HepG2 (cell line): Measurements from ENCODE around the gene WWC2. TPM values are rescaled to one million over a fixed set of nuclear protein-coding genes. Genes with fewer than 3 reads are reported as not detected.

Experiments used
- ATAC-seq: fragments of 200-7000 bp; cut with Tn5 transposase; 3 replicates; pipeline ENCODE4 v1.9.1; 2020; ENCODE audit warnings: mild to moderate bottlenecking, moderate library complexity
- BruUV-seq: library from RNA; stranded (reverse); fragments of 400-500 nt; replicated peaks from 2 replicates; lab custom pipeline; 2021; lab: Mats Ljungman, UMichigan
- CTCF ChIA-PET: fragments of 300-600 bp; formaldehyde crosslinking; extraction: SDS; loops from one replicate; lab custom pipeline; 2021; ENCODE audit warnings: low total read pairs, inconsistent platforms, low intra/inter-chr PET ratio; lab: Yijun Ruan, JAX
- POLR2A ChIA-PET: fragments of 350-600 bp; sonication (Branson Sonifier 250); formaldehyde crosslinking; loops from one replicate; lab custom pipeline; 2020; ENCODE audit warnings: antibody characterized with exemption, inconsistent platforms; lab: Yijun Ruan, JAX
- DNase-seq: peaks from one replicate; pipeline ENCODE4 v3.0.0-alpha.2; 2015; ENCODE audit warnings: low spot score
- FAIRE-seq: peaks from 3 replicates; lab custom pipeline; 2011; peaks lifted over from hg19 to GRCh38; lab: Jason Lieb, UNC
- H2AFZ ChIP-seq: one replicate; pipeline ENCODE4 v1.6.1; 2011; ENCODE audit warnings: low read length, inconsistent platforms
- H3K27ac ChIP-seq: fragments of 300-600 bp; 3 replicates; pipeline ENCODE4 v1.8.0; 2011; ENCODE audit warnings: mixed run types, mild to moderate bottlenecking, mixed read lengths, low read length, inconsistent platforms; ENCODE audit not compliant: insufficient read depth; ENCODE audit errors: extremely low read length
- H3K27me3 ChIP-seq, 2 experiments: fragments of 200-600 bp in 1 of 2; 2 replicates in 1 of 2; 3 replicates in 1 of 2; pipeline versions ENCODE4 v1.6.0 to v1.8.0; 2011; ENCODE audit warnings: low read length in 2 of 2, mild to moderate bottlenecking in 2 of 2, moderate library complexity in 2 of 2, inconsistent platforms in 1 of 2; ENCODE audit not compliant: insufficient read depth in 2 of 2, control insufficient read depth in 1 of 2
- H3K36me3 ChIP-seq, 2 experiments: fragments of 200-600 bp in 1 of 2; replicated peaks in 1 of 2; 2 replicates in 1 of 2; 3 replicates in 1 of 2; pipeline versions ENCODE4 v1.5.1 to v1.8.0; 2011; ENCODE audit warnings: low read length in 2 of 2, inconsistent platforms in 1 of 2; ENCODE audit not compliant: insufficient read depth in 2 of 2, control insufficient read depth in 1 of 2
- H3K4me1 ChIP-seq: 2 replicates; pipeline ENCODE4 v1.5.1; 2012; ENCODE audit warnings: low read length, inconsistent platforms; ENCODE audit not compliant: insufficient read depth
- H3K4me2 ChIP-seq: 2 replicates; pipeline ENCODE4 v1.6.0; 2011; ENCODE audit warnings: low read depth, low read length, inconsistent platforms
- H3K4me3 ChIP-seq, 3 experiments: fragments of 200-600 bp in 1 of 3; sonication (generic), shearing (Covaris generic) in 1 of 3; replicated peaks in 1 of 3; 2 replicates each; pipeline ENCODE4 v1.5.1; 2011 to 2016; ENCODE audit warnings: low read length in 3 of 3, inconsistent platforms in 2 of 3, low read depth in 2 of 3, mild to moderate bottlenecking in 2 of 3, control low read depth in 1 of 3, mixed read lengths in 1 of 3; ENCODE audit not compliant: insufficient read depth in 1 of 3
- H3K79me2 ChIP-seq: one replicate; pipeline ENCODE4 v1.6.1; 2011; ENCODE audit warnings: low read length, inconsistent platforms; ENCODE audit not compliant: insufficient read depth
- H3K9ac ChIP-seq: 2 replicates; pipeline ENCODE4 v1.6.0; 2011; ENCODE audit warnings: mild to moderate bottlenecking, low read depth, low read length, inconsistent platforms; ENCODE audit not compliant: insufficient read depth
- H3K9me3 ChIP-seq: 2 replicates; pipeline ENCODE4 v1.5.1; 2012; ENCODE audit warnings: mild to moderate bottlenecking, low read length
- H4K20me1 ChIP-seq: 2 replicates; pipeline ENCODE4 v1.6.0; 2011; ENCODE audit warnings: inconsistent platforms, mild to moderate bottlenecking, low read length, moderate library complexity; ENCODE audit not compliant: insufficient read depth
- AGO2 ChIP-seq: fragments of 200-400 bp; formaldehyde crosslinking; optimal IDR thresholded peaks from 2 replicates; pipeline ENCODE3; 2017; ENCODE audit warnings: mild to moderate bottlenecking, low read depth, low read length, moderate library complexity
- ATF1 ChIP-seq: IDR thresholded peaks from 2 replicates; pipeline ENCODE4 v1.6.1; 2016; ENCODE audit warnings: mild to moderate bottlenecking, control low read depth
- ETV5 ChIP-seq: IDR thresholded peaks from 2 replicates; pipeline ENCODE4 v1.6.1; 2018; ENCODE audit warnings: missing biosample characterization, missing genetic modification reagents, inconsistent platforms, borderline replicate concordance
- KAT2B ChIP-seq: fragments of 150-350 bp; IDR thresholded peaks from 2 replicates; pipeline ENCODE4 v1.6.1; 2014; ENCODE audit warnings: low read depth, low read length, borderline replicate concordance
- KAT8 ChIP-seq: IDR thresholded peaks from 2 replicates; pipeline ENCODE4 v1.6.1; 2016; ENCODE audit warnings: missing genetic modification reagents, missing compliant biosample characterization
- MATR3 ChIP-seq: sonication (generic); formaldehyde crosslinking; IDR thresholded peaks from 2 replicates; pipeline ENCODE4 v1.4.0; 2020; ENCODE audit warnings: missing genetic modification reagents
- MIER2 ChIP-seq: IDR thresholded peaks from 2 replicates; pipeline ENCODE4 v1.6.1; 2016; ENCODE audit warnings: missing biosample characterization, missing genetic modification reagents
- NFE2L2 ChIP-seq: fragments of 150-350 bp; IDR thresholded peaks from 2 replicates; pipeline ENCODE4 v1.6.1; 2014; ENCODE audit warnings: low read length
- ONECUT2 ChIP-seq: sonication (generic); formaldehyde crosslinking; IDR thresholded peaks from 2 replicates; pipeline ENCODE4 v1.4.0; 2020; ENCODE audit warnings: missing genetic modification reagents
- TBX2 ChIP-seq: sonication (generic); formaldehyde crosslinking; IDR thresholded peaks from 2 replicates; pipeline ENCODE4 v1.5.0; 2020; ENCODE audit warnings: missing genetic modification reagents, mild to moderate bottlenecking, borderline replicate concordance
- ZBTB42 ChIP-seq: sonication (generic); formaldehyde crosslinking; IDR thresholded peaks from 2 replicates; pipeline ENCODE4 v1.5.0; 2020; ENCODE audit warnings: mild to moderate bottlenecking, missing genetic modification reagents
- ZFP37 ChIP-seq: sonication (generic); formaldehyde crosslinking; IDR thresholded peaks from 2 replicates; pipeline ENCODE4 v1.4.0; 2020; ENCODE audit warnings: missing genetic modification reagents, borderline replicate concordance
- ZNF3 ChIP-seq: IDR thresholded peaks from 2 replicates; pipeline ENCODE4 v1.7.0; 2017; ENCODE audit warnings: inconsistent platforms
- WGBS: methylation state at CpG from one replicate; pipeline ENCODE4 v1.1.6; 2017; ENCODE audit warnings: low lambda C conversion rate; 5-methylcytosine and 5-hydroxymethylcytosine counted together
- in situ Hi-C: cut with HindIII; loops from 2 replicates; pipeline ENCODE4 v1.10.0; 2017; ENCODE audit warnings: low pct_unique_long_range_greater_than_20kb; ENCODE audit not compliant: extremely low pct_ligation_motif_present
- intact Hi-C: fragments of 100-400 bp; cut with micrococcal nuclease; formaldehyde crosslinking; loops from one replicate; pipeline ENCODE4 v1.10.0; 2022; ENCODE audit not compliant: unreplicated experiment
- polyA plus RNA-seq, 8 experiments: library from polyadenylated mRNA; depleted of rRNA in 3 of 8; stranded (reverse) in 7 of 8; unstranded in 1 of 8; fragments of >200 nt; fragmentation: Illumina TruSeq in 4 of 8; extraction: Trizol in 4 of 8; gene quantifications; 2 replicates each; pipeline versions ENCODE4 v1.2.1 to v1.2.3, GENCODE V29; 2011 to 2016; ENCODE audit warnings: low read depth in 4 of 8, missing spikeins in 1 of 8, mixed read lengths in 1 of 8; ENCODE audit not compliant: insufficient read depth in 1 of 8
- total RNA-seq, 5 experiments: library from RNA; depleted of rRNA; stranded (reverse); fragments of >200 nt; fragmentation: Illumina TruSeq; extraction: Trizol; gene quantifications; 2 replicates each; pipeline ENCODE4 v1.2.3, GENCODE V29; 2016; ENCODE audit warnings: low read depth in 1 of 5
- TF ChIP-seq, protein P1 (sequence below): sonication (generic); formaldehyde crosslinking; IDR thresholded peaks from 2 replicates; pipeline ENCODE4 v1.8.0; 2022; ENCODE audit warnings: mild to moderate bottlenecking, missing genetic modification reagents
- TF ChIP-seq, protein P2 (sequence below): sonication (generic); formaldehyde crosslinking; IDR thresholded peaks from 2 replicates; pipeline ENCODE4 v1.4.0; 2020; ENCODE audit warnings: mild to moderate bottlenecking, low read depth, missing genetic modification reagents
- TF ChIP-seq, protein P3 (sequence below): sonication (generic); formaldehyde crosslinking; IDR thresholded peaks from 2 replicates; pipeline ENCODE4 v1.4.0; 2020; ENCODE audit warnings: mild to moderate bottlenecking, missing genetic modification reagents

WWC2 gene
- total and polyA plus RNA-seq, 2 of the 13 experiments (the other 11 are each of a cell fraction or from before 2014, with no cell fraction given): 40.0 to 50.1 TPM

DNA sequence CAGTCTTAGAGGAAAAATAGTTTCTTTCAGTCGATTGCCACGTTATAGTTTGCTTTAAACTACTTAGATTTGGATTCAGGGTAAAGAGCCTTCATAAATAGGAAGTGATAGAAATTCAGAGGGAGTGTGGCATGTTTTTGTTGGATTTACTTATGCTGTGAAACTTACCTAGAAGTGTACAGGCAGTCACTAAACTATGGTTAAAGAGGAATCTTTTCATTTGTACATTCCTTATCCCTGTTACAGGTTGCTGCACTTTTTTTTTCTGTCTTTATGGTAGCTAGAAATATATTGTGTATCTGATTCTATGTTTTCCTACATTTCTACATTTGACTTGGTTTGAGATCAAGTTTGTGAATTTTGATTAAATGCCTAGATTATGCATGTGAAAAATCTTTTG lies 19.1 kb downstream of the WWC2 start:
- WGBS: 90% methylated on average over 2 of the region's 2 CpGs
- BruUV-seq: no TSS peak
- H3K27ac ChIP-seq: peak overlapping the region; percentile 5
- ChIA-PET POLR2A (interaction anchor here (1.1 kb wide), 1 partner anchor 20 kb away, joined by 3 read pairs; no protein-coding TSS in a partner anchor), CTCF (no interaction called here)
- no peak for ATAC-seq
- DNase-seq: no peak
- no peak overlapping the region for H2AFZ ChIP-seq
- H3K4me3 ChIP-seq: no peak overlapping the region
- H3K79me2 ChIP-seq: peaks cover 97% of the 10 kb centered on the region
- no peak overlapping the region for H3K9ac ChIP-seq
- in situ Hi-C loops (no loop called here), intact Hi-C loops (no loop called here)
- H3K36me3 ChIP-seq: no peaks in the 10 kb centered on the region; a peak in 1 of 5 replicates
- no peak for FAIRE-seq
- H4K20me1 ChIP-seq: peaks cover 72% of the 10 kb centered on the region
- no peaks in the 10 kb centered on the region for H3K9me3 ChIP-seq
- peaks cover 71% of the 10 kb centered on the region for H3K4me1 ChIP-seq
- TF ChIP-seq NFE2L2 (no peak), MIER2 (no peak), KAT8 (CRISPR knock-in tag) (no peak), KAT2B (no peak), TBX2 (CRISPR knock-in tag) (no peak), ZNF3 (no peak), ZFP37 (CRISPR knock-in tag) (no peak), ETV5 (CRISPR knock-in tag) (no peak), ZBTB42 (CRISPR knock-in tag) (no peak), ATF1 (CRISPR knock-in tag) (no peak), MATR3 (CRISPR knock-in tag) (no peak), AGO2 (no peak), ONECUT2 (CRISPR knock-in tag) (no peak)
- TF ChIP-seq, protein P1, sequence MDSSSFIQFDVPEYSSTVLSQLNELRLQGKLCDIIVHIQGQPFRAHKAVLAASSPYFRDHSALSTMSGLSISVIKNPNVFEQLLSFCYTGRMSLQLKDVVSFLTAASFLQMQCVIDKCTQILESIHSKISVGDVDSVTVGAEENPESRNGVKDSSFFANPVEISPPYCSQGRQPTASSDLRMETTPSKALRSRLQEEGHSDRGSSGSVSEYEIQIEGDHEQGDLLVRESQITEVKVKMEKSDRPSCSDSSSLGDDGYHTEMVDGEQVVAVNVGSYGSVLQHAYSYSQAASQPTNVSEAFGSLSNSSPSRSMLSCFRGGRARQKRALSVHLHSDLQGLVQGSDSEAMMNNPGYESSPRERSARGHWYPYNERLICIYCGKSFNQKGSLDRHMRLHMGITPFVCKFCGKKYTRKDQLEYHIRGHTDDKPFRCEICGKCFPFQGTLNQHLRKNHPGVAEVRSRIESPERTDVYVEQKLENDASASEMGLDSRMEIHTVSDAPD (CRISPR knock-in tag): no peak
- TF ChIP-seq, protein P2, sequence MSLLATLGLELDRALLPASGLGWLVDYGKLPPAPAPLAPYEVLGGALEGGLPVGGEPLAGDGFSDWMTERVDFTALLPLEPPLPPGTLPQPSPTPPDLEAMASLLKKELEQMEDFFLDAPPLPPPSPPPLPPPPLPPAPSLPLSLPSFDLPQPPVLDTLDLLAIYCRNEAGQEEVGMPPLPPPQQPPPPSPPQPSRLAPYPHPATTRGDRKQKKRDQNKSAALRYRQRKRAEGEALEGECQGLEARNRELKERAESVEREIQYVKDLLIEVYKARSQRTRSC (CRISPR knock-in tag): no peak
- TF ChIP-seq, protein P3, sequence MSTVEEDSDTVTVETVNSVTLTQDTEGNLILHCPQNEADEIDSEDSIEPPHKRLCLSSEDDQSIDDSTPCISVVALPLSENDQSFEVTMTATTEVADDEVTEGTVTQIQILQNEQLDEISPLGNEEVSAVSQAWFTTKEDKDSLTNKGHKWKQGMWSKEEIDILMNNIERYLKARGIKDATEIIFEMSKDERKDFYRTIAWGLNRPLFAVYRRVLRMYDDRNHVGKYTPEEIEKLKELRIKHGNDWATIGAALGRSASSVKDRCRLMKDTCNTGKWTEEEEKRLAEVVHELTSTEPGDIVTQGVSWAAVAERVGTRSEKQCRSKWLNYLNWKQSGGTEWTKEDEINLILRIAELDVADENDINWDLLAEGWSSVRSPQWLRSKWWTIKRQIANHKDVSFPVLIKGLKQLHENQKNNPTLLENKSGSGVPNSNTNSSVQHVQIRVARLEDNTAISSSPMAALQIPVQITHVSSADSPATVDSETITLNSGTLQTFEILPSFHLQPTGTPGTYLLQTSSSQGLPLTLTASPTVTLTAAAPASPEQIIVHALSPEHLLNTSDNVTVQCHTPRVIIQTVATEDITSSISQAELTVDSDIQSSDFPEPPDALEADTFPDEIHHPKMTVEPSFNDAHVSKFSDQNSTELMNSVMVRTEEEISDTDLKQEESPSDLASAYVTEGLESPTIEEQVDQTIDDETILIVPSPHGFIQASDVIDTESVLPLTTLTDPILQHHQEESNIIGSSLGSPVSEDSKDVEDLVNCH (CRISPR knock-in tag): no peak
- no peaks in the 10 kb centered on the region for H3K27me3 ChIP-seq
- H3K4me2 ChIP-seq: no peak overlapping the region
